NCI-H2227 treated with DMSO at 0.1 percent for 48 hours (cell line): Measurements from ENCODE around the gene LSG1.

Source experiments
- DNase-seq: peaks from one replicate; lab custom pipeline; 2025; lab: John Stamatoyannopoulos, UW

The LSG1 gene

DNA sequence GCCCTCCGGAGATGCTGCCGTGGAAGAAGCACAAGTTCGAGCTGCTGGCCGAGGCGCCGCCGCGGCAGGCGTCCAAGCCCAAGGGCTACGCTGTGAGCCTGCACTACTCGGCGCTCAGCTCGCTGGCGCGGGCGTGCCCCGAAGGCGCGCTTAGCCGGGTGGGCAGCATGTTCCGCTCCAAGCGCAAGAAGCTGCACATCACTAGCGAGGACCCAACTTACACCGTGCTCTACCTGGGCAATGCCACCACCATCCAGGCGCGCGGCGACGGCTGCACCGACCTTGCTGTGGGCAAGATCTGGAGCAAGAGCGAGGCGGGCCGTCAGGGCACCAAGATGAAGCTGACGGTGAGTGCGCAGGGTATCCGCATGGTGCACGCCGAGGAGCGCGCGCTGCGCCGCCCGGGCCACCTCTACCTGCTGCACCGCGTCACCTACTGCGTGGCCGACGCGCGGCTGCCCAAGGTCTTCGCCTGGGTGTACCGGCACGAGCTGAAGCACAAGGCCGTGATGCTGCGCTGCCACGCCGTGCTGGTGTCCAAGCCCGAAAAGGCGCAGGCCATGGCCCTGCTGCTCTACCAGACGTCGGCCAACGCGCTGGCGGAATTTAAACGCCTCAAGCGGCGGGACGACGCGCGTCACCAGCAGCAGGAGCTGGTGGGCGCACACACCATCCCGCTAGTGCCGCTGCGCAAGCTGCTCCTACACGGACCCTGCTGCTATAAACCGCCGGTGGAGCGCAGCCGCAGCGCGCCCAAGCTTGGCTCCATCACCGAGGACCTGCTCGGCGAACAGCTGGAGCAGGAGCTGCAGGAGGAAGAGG, 15.0 kb upstream of the LSG1 start:
- no peak for DNase-seq

DNA sequence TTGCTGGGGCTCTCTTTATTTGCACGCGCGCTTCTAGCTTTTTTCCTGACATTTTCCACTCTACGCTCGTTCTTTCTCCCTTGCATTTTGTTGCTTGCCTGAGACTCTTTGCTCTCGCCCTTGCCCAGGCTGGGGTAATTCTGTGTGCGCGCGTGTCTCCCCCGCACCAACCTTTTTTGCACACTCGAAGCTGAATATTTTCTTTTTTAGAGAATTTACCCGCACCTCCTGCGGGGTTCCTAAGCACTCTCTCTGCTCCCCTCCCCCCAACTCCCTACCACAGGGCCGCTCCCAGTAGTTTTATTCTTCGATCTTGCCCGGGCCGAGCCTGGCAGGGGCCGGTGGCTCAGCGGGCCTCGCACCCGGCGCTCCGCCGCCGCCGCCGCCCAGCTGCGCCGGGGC, 14.4 kb upstream of the LSG1 start:
- no peak for DNase-seq

DNA sequence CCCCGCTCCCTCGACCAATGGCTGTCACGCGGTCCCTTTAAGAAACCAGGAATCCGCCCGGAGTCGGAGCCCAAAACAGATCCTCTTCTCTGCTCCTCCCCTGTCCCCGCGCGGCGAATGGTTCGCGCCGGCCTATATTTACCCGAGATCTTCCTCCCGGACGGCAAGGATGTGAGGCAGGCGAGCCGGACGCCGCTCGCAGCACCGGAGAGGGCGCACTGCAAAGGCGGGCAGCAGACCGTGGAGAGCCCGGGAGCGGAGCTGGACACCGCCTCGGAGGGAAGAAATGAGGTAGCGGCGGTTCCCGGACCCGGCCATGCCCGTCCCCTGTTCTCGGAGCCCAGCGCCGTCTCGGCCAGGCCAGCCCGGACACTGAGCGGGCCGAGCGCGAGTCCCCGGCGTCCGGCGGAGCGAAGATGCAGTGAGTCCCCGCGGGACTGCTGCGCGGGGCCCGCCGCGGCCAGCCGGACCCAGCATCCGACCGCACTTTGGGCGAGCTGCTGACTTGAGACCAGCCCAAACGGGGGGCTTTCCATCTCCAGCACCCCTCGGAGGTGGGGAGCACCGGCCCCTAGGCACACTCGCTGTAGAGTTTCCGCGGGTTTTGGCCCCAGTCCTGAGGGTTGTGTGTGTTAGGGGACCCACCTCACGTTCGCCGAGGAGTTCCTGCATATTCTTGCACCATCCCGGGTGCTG, 13.9 kb upstream of the LSG1 start, which contains the start of gene FAM43A:
TSS of gene FAM43A (plus strand) at position 166 of the 696 bp plus-strand sequence. CDS start 944 bp downstream, outside the sequence.
- peak; percentile 73 for DNase-seq

DNA sequence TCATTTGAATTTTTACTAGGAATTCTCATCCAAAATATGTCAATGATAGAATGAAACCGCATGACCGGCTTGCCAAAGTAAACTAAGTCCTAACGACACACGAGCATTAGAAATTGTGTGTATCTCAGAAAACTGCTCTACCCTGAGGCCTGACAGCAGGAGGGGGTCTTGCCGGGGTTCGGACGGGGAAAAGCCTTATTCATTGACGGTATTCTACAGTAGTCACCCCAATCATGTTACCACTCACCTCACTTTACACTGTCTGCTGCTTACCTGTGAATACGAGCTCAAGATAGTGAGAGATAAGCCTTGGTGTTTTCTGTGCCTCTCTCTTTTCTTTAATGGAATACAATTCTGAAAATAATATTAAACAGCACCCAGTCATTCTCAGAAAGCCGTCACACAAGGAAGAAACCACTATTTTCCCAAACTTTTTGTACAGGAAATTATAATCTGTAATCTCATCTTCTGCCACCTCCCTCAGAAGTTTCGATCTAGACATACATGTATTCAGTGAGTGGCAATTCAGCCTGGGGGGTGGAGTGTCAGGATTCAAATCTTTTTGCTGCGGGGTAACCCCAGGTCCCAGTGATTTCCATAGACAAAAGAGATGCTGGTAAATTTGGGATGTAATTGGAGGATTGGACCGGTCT, 13.2 kb upstream of the LSG1 start:
- DNase-seq: peak; percentile 69

DNA sequence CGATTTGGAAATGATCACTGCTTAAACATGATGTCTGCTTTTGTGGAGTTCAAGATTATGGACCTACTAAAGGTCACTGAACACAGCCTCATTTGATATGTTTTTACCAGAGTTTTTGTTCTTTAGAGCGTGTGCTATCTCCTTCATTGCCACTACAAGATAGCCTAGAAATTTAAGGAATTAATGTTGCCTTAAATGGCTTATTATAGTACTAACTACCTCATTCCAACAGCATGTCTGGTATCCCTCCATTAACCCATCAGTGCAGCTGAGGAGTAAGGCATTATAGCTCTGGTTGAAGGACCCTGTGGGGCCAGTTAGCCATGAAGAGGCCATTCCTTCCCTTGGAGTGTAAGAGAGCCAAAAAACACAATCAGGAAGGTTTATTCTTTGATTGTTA, 11.4 kb upstream of the LSG1 start:
- DNase-seq: no peak

DNA sequence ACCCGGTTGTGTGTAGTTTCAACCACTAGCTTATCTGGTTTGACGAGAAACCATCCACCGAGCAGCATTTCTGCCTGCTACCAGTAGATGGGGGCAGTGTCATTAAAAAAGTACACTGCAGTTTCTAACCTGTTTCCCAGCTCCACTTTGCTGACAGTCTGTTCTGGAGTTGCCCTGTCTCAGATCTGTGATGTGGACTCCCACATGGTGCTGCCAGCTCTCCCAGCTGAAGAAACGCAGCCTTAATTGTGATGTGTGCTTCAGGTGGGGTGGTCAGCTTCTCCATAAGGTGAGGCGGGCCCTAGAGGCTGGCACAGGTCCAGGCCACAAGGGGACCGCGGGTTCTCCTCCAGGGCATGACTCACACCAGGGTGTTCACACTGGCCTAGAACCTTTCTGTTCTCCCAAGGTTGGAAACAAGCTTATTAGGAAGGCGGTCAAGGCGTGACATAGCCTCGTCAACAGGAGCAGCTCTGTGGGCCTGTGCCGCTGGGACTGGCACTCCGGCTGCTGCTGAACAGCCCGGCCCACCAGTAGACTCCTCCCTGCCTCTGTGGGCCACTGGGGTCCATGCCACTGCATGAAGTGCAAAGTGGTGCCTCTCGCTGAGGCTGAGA, 10.8 kb upstream of the LSG1 start:
- DNase-seq: peak; percentile 68

DNA sequence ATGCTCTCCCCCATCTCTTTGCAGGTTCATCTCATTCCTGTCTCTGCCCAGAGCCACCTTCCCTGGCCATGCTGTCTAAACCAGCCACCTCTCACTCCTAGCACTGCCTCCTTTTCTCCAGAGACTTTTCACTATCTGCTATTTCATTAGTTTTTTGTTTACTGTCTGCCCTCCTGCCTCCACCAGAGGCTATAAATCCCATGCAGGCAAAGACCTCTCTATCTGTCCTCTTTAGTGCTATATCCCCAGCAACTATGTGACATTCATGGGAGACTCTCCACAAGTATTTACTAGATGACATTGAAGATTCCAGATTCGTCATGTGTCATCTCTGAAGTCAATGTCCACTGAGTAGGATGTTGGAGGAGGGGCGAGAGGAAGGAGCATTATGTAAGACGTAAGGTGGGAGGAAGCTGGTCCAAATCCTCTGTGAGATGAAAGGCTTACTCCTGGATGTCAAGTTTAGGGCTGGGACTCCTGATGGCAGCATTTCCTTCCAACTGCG, 10.2 kb upstream of the LSG1 start:
- DNase-seq: no peak

DNA sequence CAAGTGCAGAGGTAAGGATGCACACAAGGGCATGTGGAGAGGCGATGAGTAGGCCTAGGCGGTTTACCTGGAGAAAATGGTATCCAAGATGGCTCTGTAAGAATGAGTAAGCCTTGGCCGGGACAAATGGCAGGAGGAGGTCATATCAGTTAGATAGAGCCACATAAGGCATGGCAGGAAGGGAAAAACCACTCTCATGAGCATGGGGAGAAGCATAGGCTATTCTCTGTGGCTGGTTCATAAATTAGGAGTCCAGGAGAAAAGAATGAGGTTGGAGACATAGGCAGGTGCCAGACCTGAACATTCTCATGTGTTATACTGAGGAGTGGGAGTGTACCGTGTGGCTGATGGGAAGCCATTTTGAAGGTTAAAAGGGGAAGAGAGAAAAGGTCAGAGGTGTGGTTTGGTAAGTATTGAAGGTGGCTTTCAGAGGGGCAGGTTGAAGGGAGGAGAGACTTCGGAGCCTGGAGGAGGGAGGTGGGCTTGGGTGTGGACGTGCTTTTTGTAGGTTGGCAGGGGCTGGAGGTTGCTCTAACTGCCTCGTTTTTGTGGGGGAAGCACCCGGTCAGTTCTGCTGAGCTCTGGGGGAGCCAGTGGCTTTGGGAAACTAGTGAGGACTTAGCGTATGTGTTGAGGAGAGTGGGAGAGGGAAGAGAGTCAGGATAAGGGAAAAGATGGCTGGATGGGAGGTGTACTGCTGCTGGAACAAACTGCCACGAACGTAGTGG, 9.1 kb upstream of the LSG1 start:
- no peak for DNase-seq

DNA sequence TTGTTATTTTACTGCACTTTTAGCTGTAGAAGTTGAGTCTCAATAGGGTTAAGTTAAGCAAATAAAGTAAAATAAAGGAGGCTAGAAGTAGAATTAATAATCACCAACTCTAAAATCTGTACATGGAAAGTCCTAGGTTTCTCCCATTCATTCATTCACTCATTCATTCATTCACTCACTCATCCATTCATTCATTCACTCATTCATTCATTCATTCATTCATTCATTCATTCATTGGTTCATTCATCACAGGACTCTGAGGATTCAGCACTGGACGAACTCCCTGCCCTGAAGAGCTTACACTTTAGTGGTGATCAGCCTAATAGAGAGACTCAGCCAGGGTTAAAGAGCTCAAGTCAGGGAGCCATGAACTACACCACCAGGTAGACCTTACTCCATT, 4.5 kb upstream of the LSG1 start:
- DNase-seq: no peak

DNA sequence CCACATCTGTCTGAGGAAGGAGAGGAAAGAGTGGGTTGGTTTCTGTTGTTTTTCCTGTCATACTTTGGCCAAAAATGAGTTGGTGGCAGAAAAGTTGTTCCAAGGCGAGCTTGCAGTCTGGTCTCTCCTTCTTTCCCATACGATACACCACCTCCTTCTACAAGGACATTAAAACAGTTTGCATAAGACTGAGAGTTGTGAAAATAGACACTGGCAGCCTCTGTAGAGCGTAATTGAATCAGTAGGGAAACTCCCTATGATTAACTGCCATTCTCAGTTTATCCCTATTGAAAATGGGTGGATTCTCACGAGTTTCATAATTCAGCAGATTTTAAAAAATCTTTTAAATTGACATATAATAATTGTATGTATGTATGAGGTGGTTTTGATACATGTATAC, 3.7 kb upstream of the LSG1 start:
- no peak for DNase-seq

DNA sequence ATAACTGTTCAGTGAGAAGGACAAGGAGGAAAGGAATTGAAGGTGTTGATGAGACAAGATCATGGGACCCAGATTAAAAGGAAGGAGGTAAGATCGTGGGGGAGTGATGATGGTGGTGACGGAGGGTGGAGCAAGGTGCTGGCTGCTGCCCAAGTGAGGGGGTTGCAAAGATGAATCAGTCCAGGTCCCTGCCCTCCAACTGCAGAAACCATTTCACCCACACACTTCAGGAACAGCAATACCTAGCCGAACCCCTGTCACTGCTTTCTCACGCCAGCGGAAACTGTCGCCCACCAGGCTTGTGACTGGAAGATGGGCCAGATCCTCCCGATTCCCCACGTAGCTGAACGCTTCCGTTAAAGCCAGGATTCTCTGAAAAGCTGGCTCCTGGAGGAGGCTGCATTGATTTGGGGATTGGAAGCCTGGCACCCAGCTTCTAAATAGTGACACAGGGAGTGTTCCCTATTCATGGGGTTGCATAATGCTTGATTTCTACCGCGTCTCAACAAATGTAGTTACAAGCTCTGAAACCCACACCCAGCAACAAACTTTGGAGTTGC, 3.2 kb upstream of the LSG1 start:
- DNase-seq: no peak

DNA sequence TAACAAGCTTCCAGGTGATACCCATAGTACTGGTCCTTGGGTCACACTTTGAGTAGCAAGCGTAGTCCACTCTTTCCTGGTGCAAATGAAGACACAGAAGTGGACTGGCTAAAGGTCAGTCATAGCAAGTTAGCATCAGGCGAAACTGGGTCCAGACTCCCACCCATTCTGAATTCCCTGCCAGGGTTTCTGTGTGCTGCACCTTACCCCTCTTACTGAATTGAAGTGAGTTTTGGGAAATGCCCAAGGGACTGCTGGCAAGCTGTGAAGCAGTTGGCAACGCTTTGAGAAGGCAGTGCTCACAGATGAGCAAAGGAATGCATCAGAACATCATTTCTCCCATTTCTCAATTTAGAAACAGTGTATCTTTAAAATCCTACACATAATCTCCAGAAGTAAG, 1.8 kb upstream of the LSG1 start:
- no peak for DNase-seq

DNA sequence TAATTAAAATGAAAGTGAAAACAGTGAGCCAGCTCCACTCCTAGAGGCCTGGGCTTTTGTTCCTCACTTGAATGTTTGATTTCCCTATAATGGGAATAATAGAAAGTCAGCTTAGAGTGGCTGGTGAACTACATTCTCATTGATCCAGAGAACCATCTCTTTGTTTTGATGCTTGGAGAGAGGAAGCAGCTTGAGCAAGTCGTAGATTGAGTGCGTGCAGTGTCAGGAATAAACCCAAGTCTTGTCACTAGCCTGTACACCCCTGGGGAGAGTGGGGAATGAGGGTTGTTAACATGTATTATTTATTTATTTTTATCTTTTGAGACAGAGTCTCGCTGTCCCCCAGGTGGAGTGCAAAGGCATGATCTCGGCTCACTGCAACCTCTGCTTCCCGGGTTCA, 885 bp upstream of the LSG1 start:
- no peak for DNase-seq

DNA sequence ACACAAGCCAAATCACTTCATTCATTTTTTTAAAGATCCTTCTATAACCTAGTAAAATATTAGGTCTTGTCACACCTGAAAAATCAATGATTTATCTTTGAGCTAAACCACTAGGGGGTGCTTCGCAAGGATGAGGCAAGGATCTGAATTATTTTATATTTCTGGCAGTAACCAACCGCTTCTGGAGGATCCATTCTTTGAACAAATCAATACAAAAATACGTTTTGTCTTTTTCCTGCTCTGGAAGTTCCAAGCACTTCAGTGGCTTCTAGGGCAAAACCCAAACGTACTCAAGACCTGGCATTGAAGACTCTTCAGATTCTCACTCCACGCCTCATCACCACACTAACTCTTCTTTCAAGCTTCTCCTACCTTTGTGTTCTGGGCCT, 486 bp downstream of the LSG1 start:
- DNase-seq: peak; percentile 49

DNA sequence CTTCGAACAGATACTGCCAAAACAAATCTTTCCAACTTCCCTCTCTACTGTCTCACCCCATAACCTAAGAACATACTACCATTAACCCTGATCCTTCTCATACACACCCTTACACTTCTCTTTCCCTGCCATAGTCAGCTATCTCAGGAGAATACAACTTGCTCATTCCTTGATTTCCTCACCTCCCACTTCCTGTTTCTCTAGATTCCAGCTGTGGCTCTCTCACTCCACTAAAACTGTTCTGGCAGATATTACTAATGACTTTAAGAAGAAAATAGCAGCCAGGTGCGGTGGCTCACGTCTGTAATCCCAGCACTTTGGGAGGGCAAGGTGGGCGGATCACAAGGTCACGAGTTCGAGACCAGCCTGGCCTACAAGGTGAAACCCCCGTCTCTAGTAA, 4.6 kb downstream of the LSG1 start:
- DNase-seq: no peak

DNA sequence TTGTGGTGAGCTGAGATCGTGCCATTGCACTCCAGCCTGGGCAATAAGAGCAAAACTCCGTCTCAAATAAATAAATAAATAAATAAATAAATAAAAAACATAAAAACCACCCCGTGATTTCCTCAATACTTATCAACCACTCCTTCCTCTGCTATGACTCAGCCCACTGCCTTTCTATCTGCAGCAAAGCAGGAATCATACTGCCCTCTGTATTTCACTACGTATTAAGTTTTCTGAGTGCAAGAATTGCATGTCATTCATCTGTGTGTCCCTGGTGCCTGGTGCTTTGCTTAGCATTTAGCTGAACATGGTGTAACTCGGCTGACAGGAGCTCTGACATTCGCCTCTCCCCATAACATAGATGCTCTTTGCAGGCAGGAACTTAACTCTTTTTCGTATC, 7.1 kb downstream of the LSG1 start:
- DNase-seq: no peak

DNA sequence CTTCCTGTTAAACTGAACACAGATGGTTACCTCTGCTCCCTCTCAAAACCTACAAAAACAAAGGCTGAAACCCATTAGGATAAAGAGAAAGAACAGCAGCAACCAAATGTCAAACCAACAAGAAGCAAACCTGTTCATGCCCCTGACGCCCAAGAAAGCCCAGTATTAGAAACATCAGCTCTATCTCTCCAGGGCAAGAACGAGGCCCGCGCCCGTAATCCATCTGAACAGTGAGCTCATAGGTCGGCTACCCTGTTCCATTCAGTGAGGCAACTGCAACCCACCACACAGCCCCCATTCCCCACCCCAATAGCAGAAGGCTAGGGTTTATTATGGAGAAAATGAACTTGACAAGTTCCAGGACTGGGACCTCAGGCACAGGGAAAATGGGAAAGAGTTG, 10.0 kb downstream of the LSG1 start:
- no peak for DNase-seq

DNA sequence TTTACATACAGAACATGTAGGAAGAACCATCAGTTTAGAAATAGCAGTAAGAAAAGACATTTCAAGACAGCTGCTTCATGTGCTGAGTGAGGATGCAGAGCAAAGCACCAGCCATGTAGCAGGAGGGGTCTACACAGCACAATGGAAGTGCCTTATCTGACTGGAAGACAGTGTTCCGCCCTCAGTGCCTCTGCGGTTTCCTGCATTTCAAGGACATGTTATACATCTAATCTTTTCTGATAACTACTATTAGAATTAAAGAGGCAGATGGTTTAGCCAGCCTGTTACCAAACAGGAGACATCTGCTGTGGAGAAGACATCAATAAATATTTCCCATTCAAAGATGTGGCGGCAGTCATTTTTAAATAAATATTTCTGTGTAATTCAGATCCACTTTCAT, 10.6 kb downstream of the LSG1 start:
- DNase-seq: no peak

DNA sequence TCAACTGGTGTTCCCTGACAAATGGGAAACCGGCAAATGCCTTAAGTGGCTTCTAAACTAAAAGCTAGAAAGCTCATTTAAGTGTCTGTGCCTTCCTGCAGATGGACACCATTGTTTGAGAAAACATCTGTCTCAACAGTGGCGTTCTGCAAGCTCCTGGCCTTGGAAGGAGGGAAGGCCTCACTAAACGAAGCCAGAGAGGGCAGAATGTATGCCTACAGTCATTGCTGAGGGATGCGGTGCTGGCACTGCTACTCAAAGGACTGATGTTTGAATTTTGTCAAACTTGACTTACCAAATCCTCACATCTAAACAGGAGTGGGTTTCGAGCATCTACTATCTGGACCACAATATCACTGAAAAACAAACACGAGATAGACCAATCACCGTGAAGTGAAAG, 12.2 kb downstream of the LSG1 start:
- no peak for DNase-seq

DNA sequence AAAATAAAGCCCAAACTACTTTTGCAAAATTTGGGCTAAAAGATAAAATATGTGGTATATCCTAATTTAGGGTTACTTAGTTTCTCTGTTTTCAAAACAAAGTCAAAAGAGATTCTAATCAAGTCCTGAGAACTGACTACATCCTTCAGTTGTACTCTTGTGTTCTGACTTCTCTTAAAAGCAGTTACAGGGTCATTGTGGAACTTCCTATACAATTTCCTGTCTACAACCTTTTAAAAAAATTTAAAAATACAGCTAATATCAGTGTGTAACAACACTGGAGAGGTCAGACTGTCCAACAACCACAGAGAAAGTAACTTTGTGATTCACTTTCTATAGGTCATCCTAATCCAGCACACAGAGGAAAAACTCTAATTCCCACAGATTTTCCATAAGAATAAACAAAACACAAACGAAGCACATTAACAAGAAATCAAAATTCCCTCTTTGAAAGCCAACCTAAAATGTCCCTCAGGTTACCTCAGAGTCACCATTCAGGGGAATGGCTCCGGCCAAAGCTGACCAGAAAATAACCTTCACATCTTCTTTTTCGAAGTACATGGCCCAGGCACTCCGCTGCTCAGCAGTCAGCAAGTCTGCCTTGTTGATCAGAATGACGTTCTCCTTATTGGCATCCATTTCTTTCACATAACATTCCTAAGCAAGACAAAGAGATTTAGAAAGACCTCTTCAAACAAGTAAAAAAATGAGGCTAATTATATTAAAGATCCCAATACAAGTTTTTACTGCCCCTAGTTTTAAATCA, 13.3 kb downstream of the LSG1 start:
- no peak for DNase-seq

DNA sequence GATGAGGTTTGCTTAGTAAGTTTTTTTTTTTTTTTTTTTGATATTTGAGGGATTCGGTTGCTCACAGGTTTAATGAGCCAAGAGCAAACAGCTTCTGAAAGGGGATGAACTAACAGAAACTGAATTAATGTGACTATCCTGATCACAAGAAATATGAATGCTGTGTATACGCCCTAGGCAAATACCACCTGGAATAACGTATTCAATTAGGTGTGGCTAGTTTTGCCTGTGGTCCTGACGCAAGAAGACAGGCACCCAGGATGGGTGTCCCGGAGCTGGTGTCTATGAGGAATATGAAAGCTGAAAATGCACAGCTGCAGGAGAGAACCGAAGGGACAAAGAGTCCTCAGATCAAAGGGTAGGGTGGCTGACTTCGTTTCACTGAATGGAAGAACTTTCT, 14.6 kb downstream of the LSG1 start:
- no peak for DNase-seq
